HCT116 (cell line): ENCODE data around the gene DOK6. TPM values are rescaled to one million over a fixed set of nuclear protein-coding genes. Genes with fewer than 3 reads are reported as not detected.

Source experiments
- ATAC-seq: fragments of 200-7000 bp; cut with Tn5 transposase; 2 replicates; pipeline ENCODE4 v1.9.1; 2020; ENCODE audit warnings: mild to moderate bottlenecking, moderate library complexity
- BruUV-seq: library from RNA; stranded (reverse); fragments of 400-500 nt; replicated peaks from 2 replicates; lab custom pipeline; 2021; lab: Mats Ljungman, UMichigan
- CTCF ChIA-PET: fragments of 300-600 bp; sonication (Branson Sonifier 250); formaldehyde crosslinking; loops from one replicate; lab custom pipeline; 2021; ENCODE audit warnings: antibody characterized with exemption; lab: Charles Lee
- POLR2A ChIA-PET: fragments of 300-600, 350-600 bp; sonication (Branson Sonifier 250); formaldehyde crosslinking; loops from one replicate; lab custom pipeline; 2021; ENCODE audit warnings: antibody characterized with exemption; lab: Charles Lee
- RAD21 ChIA-PET, 2 experiments: fragments of 300-600 bp; sonication (Branson Sonifier 250); formaldehyde crosslinking; loops; one replicate each; lab custom pipeline; 2023; ENCODE audit warnings: low total read pairs in 2 of 2; ENCODE audit not compliant: uncharacterized antibody in 2 of 2, unreplicated experiment in 2 of 2, low non-redundant PET in 1 of 2; lab: Charles Lee
- DNase-seq: peaks from one replicate; pipeline ENCODE4 v3.0.0-alpha.2; 2010; ENCODE audit warnings: low read depth, low spot score
- H2AFZ ChIP-seq: fragments of 200-600 bp; shearing (Covaris generic), sonication (generic); 2 replicates; pipeline ENCODE4 v1.6.1; 2017; ENCODE audit warnings: low read depth, mixed run types, mixed read lengths, antibody characterized with exemption, low read length; ENCODE audit not compliant: poor library complexity, severe bottlenecking
- H3K27ac ChIP-seq: 2 replicates; pipeline ENCODE4 v1.5.1; 2012; ENCODE audit warnings: low read depth, low read length
- H3K27me3 ChIP-seq: fragments of 200-600 bp; sonication (generic); 2 replicates; pipeline ENCODE4 v1.6.1; 2016; ENCODE audit warnings: mixed run types, low read length, mixed read lengths; ENCODE audit not compliant: insufficient read depth
- H3K36me3 ChIP-seq, 2 experiments: fragments of 200-500 bp in 1 of 2; fragments of 200-600 bp in 1 of 2; sonication (Bioruptor generic) in 1 of 2; sonication (generic) in 1 of 2; 2 replicates each; pipeline versions ENCODE4 v1.5.1 to v1.6.1; 2014 to 2016; ENCODE audit warnings: low read length in 2 of 2, inconsistent platforms in 1 of 2, mixed read lengths in 1 of 2, mixed run types in 1 of 2; ENCODE audit not compliant: insufficient read depth in 2 of 2, control insufficient read depth in 1 of 2
- H3K4me1 ChIP-seq, 2 experiments: fragments of 200-600 bp in 1 of 2; sonication (generic) in 1 of 2; 2 replicates each; pipeline versions ENCODE4 v1.5.1 to v1.6.1; 2012 to 2017; ENCODE audit warnings: low read length in 2 of 2, inconsistent platforms in 1 of 2, mild to moderate bottlenecking in 1 of 2, mixed read lengths in 1 of 2, mixed run types in 1 of 2, moderate library complexity in 1 of 2; ENCODE audit not compliant: insufficient read depth in 2 of 2, control insufficient read depth in 1 of 2
- H3K4me2 ChIP-seq: fragments of 200-600 bp; sonication (generic); 2 replicates; pipeline ENCODE4 v1.6.1; 2017; ENCODE audit warnings: mixed run types, low read length, mixed read lengths
- H3K4me3 ChIP-seq, 2 experiments: fragments of 200-600 bp in 1 of 2; sonication (generic) in 1 of 2; replicated peaks in 1 of 2; 2 replicates each; pipeline ENCODE4 v1.5.1; 2011 to 2016; ENCODE audit warnings: low read length in 2 of 2, control low read depth in 1 of 2, low read depth in 1 of 2, mild to moderate bottlenecking in 1 of 2, mixed read lengths in 1 of 2, mixed run types in 1 of 2
- H3K79me2 ChIP-seq: fragments of 200-600 bp; sonication (generic); 2 replicates; pipeline ENCODE4 v1.6.1; 2017; ENCODE audit warnings: mild to moderate bottlenecking, mixed run types, low read length, moderate library complexity, mixed read lengths; ENCODE audit not compliant: insufficient read depth
- H3K9ac ChIP-seq: fragments of 200-600 bp; sonication (generic); 2 replicates; pipeline ENCODE4 v1.6.1; 2016; ENCODE audit warnings: low read length, mixed read lengths
- H3K9me2 ChIP-seq: fragments of 200-600 bp; sonication (generic), shearing (Covaris generic); 2 replicates; pipeline ENCODE4 v1.6.1; 2017; ENCODE audit warnings: mixed run types, mild to moderate bottlenecking, moderate library complexity; ENCODE audit not compliant: insufficient read depth
- H3K9me3 ChIP-seq, 2 experiments: fragments of 200-500 bp in 1 of 2; fragments of 200-600 bp in 1 of 2; sonication (Bioruptor generic) in 1 of 2; sonication (generic) in 1 of 2; 2 replicates each; pipeline ENCODE4 v1.6.1; 2014 to 2017; ENCODE audit warnings: low read length in 2 of 2, mixed read lengths in 2 of 2, inconsistent platforms in 1 of 2, low read depth in 1 of 2, mild to moderate bottlenecking in 1 of 2, mixed run types in 1 of 2, moderate library complexity in 1 of 2; ENCODE audit not compliant: control insufficient read depth in 1 of 2, insufficient read depth in 1 of 2
- H4K20me1 ChIP-seq: fragments of 200-600 bp; sonication (generic), shearing (Covaris generic); 2 replicates; pipeline ENCODE4 v1.6.1; 2017; ENCODE audit warnings: mixed run types, mild to moderate bottlenecking, moderate library complexity; ENCODE audit not compliant: insufficient read depth
- ATF3 ChIP-seq: IDR thresholded peaks from 2 replicates; pipeline ENCODE4 v1.6.1; 2012
- ELF1 ChIP-seq: IDR thresholded peaks from 2 replicates; pipeline ENCODE4 v1.6.1; 2012; ENCODE audit warnings: low read depth, borderline replicate concordance
- JUND ChIP-seq: IDR thresholded peaks from 2 replicates; pipeline ENCODE4 v1.6.1; 2012
- MAX ChIP-seq: IDR thresholded peaks from 2 replicates; pipeline ENCODE4 v1.6.1; 2012
- POLR2A ChIP-seq: IDR thresholded peaks from 2 replicates; pipeline ENCODE4 v1.7.0; 2011; ENCODE audit warnings: borderline replicate concordance; ENCODE audit not compliant: insufficient read depth, insufficient read length; ENCODE audit errors: extremely low read depth
- POLR2AphosphoS5 ChIP-seq: IDR thresholded peaks from 2 replicates; pipeline ENCODE4 v1.6.1; 2011; ENCODE audit warnings: mild to moderate bottlenecking, low read depth, low read length, moderate library complexity
- RAD21 ChIP-seq: IDR thresholded peaks from 2 replicates; pipeline ENCODE4 v1.6.1; 2012; ENCODE audit warnings: low read depth, mild to moderate bottlenecking
- REST ChIP-seq: IDR thresholded peaks from 2 replicates; pipeline ENCODE4 v1.6.1; 2012; ENCODE audit warnings: low read depth
- SIN3A ChIP-seq: IDR thresholded peaks from 2 replicates; pipeline ENCODE4 v1.6.1; 2012; ENCODE audit warnings: low read depth
- intact Hi-C: fragments of 100-400 bp; cut with micrococcal nuclease; formaldehyde crosslinking; loops from 2 replicates; pipeline ENCODE4 v1.10.0; 2022
- total RNA-seq: library from RNA; stranded (reverse); gene quantifications from one replicate; pipeline ENCODE4 v1.2.1, GENCODE V29; 2021; ENCODE audit not compliant: unreplicated experiment

The DOK6 gene
- total RNA-seq, 1 experiment from 2014 or later: not detected

GRCh38 chr18:69557282-69557681 lies 156.6 kb downstream of the DOK6 start:
- Histone ChIP-seq H3K9me2 (no peaks in the 10 kb centered on the region), H3K36me3 (no peaks in the 10 kb centered on the region), H2AFZ (no peak overlapping the region), H3K79me2 (no peaks in the 10 kb centered on the region), H3K27ac (no peak overlapping the region), H3K4me3 (no peak overlapping the region), H3K9me3 (no peaks in the 10 kb centered on the region), H3K4me2 (no peak overlapping the region), H3K27me3 (no peaks in the 10 kb centered on the region), H3K9ac (no peak overlapping the region), H3K4me1 (no peaks in the 10 kb centered on the region), H4K20me1 (no peaks in the 10 kb centered on the region)
- intact Hi-C loops: no loop called here
- ChIA-PET CTCF (no interaction called here), POLR2A (no interaction called here), RAD21 (no interaction called here)
- TF ChIP-seq MAX (no peak), REST (no peak), RAD21 (no peak), ATF3 (no peak), JUND (no peak), POLR2A (no peak), POLR2AphosphoS5 (no peak), ELF1 (no peak), SIN3A (no peak)
- ATAC-seq (no peak), DNase-seq (no peak)
- BruUV-seq: no TSS peak
